Lung microvascular endothelial cell (primary cell): ENCODE measurements around the gene MAP2K3. TPM values are rescaled to one million over a fixed set of nuclear protein-coding genes. Genes with fewer than 3 reads are reported as not detected.

Experiments
- DNase-seq, 2 donors: peaks; one replicate each; pipeline versions ENCODE4 v3.0.0 to v3.0.0-alpha.2; 2010; ENCODE audit warnings: low read depth in 2 of 2
- total RNA-seq: library from RNA; depleted of rRNA; stranded (reverse); fragments of >200 nt; gene quantifications from 2 replicates; pipeline ENCODE4 v1.2.1, GENCODE V29; 2014

The MAP2K3 gene
- total RNA-seq, 1 donor from 2014 or later = 10.7 TPM

GRCh38 chr17:21282231-21282630 is 2.3 kb upstream of the MAP2K3 start:
- peak in 1 of 2 donors; percentile 83 for DNase-seq

GRCh38 chr17:21282850-21283249 is 1.7 kb upstream of the MAP2K3 start:
- no peak for DNase-seq

DNA sequence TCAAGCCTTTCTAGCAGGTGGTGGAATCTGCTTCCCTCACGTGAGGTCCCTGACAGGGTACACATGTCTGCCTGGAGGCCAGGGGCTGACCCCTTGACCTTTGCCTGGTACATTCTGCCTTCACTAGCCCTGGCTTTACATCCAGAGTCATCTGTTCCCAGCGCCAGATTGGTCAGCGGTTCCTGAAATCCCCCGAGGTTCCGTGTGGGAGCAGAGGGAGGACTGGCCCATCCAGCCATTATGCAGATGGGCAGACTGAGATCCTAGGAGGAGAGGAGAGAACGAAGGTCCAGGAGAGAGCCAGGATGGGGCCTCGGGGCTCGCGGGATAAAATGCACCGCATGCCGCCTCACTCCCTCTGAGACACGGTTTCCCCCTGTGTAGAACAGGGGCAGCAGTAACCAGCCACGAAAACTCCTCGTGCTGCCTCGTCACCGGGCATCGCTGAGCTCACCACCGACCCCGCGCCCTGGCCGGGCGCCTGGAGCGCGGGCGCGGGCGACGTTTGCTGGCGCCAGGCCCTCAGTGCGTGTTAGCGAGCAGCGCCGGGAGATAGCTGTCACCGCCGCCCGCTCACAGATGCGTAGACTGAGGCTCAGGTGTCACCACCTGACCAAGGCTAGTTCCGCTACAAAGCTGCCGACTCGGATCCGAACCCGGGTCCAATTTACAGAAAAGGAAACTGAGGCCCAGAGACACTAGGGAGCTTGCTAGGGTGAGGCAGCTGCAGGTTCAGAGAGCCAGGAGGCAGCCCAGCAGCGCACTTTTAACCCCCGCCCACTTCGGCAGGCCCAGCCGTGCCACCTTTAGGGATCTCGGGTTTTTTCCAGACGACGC is 811 bp upstream of the MAP2K3 start:
- DNase-seq = peak; percentile 56 to 69

DNA sequence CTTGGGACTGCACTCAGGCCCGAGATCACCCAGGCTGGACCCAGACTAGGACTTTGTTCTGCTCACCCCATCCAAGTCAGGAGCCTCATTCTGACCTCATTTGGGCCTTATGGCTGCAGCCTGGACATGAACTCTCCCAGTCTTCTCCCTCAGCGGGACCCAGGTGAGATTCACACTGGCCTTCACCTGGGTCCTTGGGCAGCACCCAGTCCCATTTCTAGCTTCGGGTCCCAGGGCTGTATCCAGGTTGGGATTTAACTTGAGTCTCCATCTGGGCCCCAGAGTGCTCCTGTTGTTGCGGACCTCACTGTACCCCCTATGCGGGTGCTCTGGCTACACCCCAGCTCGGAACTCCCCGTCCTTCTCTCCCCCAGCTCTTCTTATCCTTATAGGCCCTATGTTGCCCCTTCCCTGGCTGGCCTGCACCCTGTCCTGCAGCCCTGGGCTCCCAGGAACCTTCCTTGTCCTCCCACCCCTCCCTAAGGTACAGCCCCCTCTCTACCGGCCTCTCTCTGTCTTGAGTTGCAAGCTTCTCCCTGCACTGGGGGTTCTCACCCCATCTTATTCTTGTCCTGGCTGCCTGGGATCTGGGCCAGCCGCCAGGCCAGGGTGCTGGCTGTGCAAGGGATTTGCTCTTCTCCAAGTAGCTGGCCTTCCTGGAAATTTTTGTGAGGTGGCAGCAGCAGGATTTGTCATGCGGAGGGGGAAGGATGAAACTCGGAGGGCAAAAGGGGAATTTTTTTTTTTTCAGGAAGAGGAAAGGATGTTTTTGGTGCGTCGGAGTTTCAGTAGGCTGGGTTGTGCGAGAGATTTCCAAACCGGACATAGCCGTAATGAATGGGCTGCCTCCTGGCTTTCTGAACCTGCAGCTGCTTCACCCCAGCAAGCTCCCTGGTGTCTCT is 904 bp downstream of the MAP2K3 start:
- peak; percentile 61 to 71 for DNase-seq

GRCh38 chr17:21286066-21286770 is 1.7 kb downstream of the MAP2K3 start:
- DNase-seq = peak; percentile 94 to 97

DNA sequence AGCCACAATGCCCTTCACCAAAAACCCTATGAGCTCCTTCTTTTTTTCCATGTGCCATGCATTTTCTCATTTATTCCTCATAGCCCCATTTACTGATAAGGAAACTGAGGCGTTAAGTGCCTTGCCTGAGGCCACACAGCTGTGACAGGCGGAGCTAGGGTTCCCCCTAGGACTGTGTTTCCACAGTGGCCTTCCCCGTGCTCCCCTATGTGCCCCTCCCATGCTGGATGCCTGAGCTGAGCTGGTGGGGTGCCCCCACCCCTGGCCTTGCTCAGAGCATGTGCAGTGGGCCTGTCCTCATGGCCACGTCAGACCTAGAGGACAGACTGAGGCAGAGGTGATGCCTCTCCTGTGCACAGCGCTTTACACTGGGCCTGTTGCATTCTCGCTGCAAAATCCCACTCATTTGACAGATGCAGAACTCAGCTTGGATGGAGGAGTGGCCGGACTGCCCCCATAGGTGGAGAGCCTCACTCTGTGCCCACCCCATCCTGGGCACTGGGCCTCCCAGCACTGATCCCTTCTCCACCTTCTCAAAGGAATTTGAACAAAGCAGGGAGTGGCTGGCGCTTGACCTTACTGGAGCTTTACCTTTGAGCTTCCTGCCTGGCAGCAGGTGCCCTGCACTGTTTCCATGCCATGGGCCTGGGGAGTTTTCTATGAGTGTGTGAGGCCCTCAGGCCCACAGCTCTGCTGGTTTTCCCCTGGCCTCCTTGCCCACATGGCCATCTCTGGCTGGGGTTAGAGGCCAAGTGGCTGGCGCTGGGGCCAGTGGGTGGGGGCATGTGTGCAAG is 2.6 kb downstream of the MAP2K3 start:
- DNase-seq = no peak

DNA sequence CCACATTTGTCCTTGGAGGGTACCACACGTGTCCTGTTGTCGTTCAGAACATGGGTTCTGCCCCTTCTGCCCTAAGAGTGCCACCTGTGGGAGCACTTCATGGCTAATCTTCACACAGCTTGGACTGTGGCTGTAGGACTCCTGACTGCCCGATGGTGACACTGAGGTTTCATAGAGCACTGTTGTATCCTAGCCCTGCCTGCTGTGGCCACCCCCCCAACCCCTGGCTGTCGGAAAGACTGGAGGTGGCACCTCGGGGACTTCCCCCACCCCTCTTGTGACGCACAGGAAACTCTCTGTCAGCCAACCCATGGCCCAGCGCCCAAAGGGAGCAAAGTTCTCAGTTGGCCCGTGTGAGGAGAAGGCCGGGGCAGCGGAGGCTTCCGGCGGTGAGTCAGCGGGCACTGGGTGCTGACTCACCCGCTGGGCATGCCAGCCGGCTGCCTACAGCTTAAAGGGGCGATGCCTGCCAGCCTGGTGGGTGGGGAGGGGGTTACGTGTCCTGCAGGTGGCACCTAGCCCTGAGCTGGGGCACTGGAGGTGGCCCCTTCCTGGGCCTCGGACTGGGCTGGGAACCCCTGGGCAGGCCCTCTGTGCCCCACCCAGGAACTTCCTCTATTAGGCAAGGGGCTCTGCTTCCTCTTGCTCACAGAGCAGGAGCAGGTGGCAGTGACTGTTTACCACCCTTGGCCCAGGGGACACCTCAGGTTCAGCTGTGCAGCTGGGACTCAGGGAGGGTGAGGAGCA is 3.4 kb downstream of the MAP2K3 start:
- peak; percentile 95 to 96 for DNase-seq

DNA sequence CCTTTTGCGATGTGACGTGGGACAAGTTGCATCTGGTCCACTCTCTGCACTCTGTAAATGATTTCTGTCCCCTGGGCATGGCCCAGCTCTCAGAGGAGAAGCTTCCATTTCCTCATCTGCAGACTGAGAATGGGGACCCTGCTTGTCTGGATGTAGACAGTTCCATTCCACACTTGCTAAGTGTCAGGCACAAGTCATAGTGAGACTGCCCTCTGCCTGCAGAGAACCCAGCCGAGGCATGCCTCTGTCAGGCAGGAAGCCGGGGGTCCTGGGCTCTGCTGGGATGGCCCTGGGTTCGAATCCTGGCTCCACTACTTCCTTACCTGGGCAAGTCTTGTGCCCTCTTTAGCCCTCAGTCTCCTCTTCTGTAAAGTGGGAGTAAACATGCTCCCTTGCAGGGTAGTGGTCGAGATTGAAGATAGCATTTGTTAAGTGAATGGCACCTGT is 4.1 kb downstream of the MAP2K3 start:
- DNase-seq = no peak

GRCh38 chr17:21289175-21289901 is 4.8 kb downstream of the MAP2K3 start:
- no peak for DNase-seq

GRCh38 chr17:21289902-21290571 is 5.5 kb downstream of the MAP2K3 start:
- no peak for DNase-seq

- no peak for DNase-seq
Measured at GRCh38 chr17:21291357-21291756, 6.8 kb downstream of the MAP2K3 start.

- no peak for DNase-seq
Measured at GRCh38 chr17:21291862-21292261, 7.4 kb downstream of the MAP2K3 start.

DNA sequence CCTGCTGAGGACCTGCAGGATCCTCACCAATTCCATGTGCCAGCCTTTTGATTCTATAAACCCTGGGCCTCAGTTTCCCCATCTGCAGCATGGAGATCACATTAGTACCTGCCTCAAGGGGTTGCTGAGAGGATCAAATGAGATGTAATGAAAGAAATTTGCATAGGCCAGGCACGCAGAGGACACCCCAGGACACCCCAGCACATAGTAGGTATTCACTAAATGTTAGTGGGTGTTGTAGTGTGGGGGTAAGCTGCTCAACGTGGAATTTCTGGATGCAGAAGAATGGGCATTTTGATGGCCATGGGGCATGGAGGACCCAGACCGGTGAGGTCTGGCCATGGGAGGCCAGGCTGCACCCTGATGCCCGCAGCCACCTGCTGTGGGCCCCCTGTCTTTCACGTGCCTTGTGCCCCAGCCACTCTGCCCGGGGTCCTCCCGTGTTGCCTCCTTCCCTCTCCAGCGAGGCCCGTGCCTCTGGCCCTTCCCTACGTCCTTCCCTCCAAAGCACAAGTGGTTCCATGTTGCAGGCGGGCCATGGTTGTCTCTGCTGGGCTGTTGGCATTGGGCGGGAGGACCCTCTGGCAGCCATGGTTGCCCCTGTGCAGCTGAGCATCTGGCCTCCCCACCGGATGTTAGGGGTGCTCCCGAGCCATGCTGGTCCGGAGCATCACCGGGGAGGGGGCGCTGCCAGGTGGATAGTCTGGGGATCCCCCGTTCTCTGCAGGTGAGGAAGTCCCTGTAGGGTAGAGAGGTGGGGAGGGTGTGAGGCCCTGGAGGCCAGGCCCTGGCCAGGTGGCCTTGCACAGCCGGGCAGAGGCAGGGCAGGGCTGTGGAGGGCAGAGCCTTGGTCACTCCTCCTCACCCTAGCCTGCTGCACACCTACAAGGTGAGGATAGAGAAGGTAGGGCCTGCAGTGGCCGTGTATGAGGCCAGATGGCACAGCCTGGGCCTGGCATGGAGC is 8.6 kb downstream of the MAP2K3 start:
- no peak for DNase-seq

- DNase-seq = no peak
Measured at GRCh38 chr17:21293831-21294210, 9.3 kb downstream of the MAP2K3 start.

- no peak for DNase-seq
Measured at GRCh38 chr17:21294321-21295035, 10.0 kb downstream of the MAP2K3 start.

GRCh38 chr17:21295036-21295952 is 10.8 kb downstream of the MAP2K3 start:
- DNase-seq = peak in 1 of 2 donors; percentile 39
